ENCODE measurements around the gene LAMA2.

DNA sequence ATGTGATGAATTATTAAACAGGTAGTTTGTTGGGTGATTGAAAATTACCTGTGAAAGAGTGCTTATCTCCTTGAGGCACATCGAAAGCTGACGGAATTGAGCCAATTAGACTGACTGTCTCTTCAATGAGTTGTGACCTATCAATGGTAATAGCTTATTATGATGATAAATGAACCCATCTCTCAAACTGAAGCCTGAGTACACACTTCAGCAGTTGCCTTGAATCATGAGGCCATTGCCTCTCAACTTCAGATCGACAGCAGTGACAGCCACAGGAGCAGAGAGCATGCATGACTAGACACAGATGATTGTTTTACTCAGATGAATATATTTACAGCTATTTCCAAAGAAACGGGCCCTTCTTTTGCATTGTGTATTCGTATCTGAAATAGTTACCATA lies 323.9 kb downstream of the LAMA2 start:
- TF ChIP-seq, protein P1, sequence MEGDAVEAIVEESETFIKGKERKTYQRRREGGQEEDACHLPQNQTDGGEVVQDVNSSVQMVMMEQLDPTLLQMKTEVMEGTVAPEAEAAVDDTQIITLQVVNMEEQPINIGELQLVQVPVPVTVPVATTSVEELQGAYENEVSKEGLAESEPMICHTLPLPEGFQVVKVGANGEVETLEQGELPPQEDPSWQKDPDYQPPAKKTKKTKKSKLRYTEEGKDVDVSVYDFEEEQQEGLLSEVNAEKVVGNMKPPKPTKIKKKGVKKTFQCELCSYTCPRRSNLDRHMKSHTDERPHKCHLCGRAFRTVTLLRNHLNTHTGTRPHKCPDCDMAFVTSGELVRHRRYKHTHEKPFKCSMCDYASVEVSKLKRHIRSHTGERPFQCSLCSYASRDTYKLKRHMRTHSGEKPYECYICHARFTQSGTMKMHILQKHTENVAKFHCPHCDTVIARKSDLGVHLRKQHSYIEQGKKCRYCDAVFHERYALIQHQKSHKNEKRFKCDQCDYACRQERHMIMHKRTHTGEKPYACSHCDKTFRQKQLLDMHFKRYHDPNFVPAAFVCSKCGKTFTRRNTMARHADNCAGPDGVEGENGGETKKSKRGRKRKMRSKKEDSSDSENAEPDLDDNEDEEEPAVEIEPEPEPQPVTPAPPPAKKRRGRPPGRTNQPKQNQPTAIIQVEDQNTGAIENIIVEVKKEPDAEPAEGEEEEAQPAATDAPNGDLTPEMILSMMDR (conservative IDR thresholded peaks at IDR 0.05; ENCODE audit: low read length): no peak
- TF ChIP-seq EZH2phosphoT487 (IDR thresholded peaks at IDR 0.05; ENCODE audit: borderline replicate concordance): no peak
